ENCODE measurements around the gene HSD11B1L. TPM values are rescaled to one million over a fixed set of nuclear protein-coding genes. Genes with fewer than 3 reads are reported as not detected.
A peak's percentile ranks its signal among the peaks of the same experiment; 100 is the strongest.

Gene HSD11B1L, protein sequence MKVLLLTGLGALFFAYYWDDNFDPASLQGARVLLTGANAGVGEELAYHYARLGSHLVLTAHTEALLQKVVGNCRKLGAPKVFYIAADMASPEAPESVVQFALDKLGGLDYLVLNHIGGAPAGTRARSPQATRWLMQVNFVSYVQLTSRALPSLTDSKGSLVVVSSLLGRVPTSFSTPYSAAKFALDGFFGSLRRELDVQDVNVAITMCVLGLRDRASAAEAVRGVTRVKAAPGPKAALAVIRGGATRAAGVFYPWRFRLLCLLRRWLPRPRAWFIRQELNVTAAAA
- 10 to 100 TPM in 8 of 9 donors, 1 to 10 TPM in 1; 6.3 to 40.5 (median 14.3) TPM for total RNA-seq
- polyA plus RNA-seq = 10 to 100 TPM in 2 of 3 donors, 1 to 10 TPM in 1; 3.4 to 33.9 (median 23.7) TPM
- long read RNA-seq, donor 1, partial matches to known transcripts = 0 of 3 reads
- long read RNA-seq, donor 1, other reads (novel, unspliced or antisense) = 0 of 3 reads
- long read RNA-seq, donor 2, partial matches to known transcripts = 0 of 1 reads
- long read RNA-seq, donor 2, other reads (novel, unspliced or antisense) = 0 of 1 reads
- long read RNA-seq, donor 3, partial matches to known transcripts = 0 of 5 reads
- long read RNA-seq, donor 3, other reads (novel, unspliced or antisense) = 0 of 5 reads
- long read RNA-seq, donor 4, partial matches to known transcripts = 6 of 16 reads
- long read RNA-seq, donor 4, other reads (novel, unspliced or antisense) = 3 of 16 reads
- long read RNA-seq, donor 5, partial matches to known transcripts = 10 of 32 reads
- long read RNA-seq, donor 5, other reads (novel, unspliced or antisense) = 9 of 32 reads
- long read RNA-seq, donor 6, partial matches to known transcripts = 2 of 5 reads
- long read RNA-seq, donor 6, other reads (novel, unspliced or antisense) = 3 of 5 reads
- long read RNA-seq, donor 7, partial matches to known transcripts = 0 of 1 reads
- long read RNA-seq, donor 7, other reads (novel, unspliced or antisense) = 0 of 1 reads
- long read RNA-seq, donor 8, partial matches to known transcripts = 0 of 5 reads
- long read RNA-seq, donor 8, other reads (novel, unspliced or antisense) = 0 of 5 reads
- long read RNA-seq, donor 9, partial matches to known transcripts = 0 of 3 reads
- long read RNA-seq, donor 9, other reads (novel, unspliced or antisense) = 0 of 3 reads
- long read RNA-seq, donor 10, partial matches to known transcripts = 0 of 2 reads
- long read RNA-seq, donor 10, other reads (novel, unspliced or antisense) = 0 of 2 reads

DNA sequence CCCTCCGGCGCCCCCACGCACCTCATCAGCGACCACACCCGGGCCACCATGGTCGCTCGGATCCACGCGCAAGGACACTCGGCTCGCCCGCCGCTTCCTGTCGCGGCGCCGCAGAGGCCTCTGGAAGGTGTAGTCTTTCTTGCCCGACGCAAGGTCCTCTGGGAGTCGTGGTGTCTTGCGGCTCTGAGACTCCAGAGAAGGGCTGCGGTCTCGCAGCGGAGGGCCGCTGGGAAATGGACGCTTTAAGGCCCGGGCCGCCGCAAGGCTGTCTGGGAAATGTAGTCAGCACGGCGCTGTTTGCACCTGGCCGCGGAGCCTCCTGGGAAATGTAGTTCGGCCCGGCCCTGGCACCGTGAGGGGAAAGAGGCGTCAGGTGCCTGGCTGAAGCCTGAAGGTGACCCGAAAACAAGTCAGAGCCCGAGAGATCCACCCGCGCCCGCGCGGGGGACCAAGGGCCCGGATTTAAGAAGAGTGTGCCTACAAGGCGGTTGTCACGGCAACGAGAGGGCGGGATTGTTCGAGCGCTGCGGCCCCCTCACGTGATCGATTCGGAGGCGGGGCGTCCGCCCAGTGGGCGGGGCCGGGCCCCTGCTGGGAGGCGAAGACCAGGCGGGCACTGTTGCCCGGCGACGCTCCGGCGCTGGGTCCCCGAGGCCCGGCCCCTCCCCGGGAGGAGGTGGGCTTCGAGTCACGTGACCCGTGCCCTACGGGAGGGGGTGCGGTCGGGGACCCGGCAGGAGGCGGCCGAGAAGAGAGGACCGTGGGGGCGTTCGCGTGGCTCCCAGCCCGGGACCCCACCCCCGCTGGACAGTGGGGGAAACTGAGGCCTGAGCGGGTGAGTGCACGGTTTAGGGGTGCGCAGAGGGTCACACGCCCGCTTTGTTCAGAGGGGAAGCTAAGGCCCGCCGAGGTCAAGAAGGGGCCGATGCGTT lies at the start of gene HSD11B1L, which contains the start of gene MICOS13:
HSD11B1L (plus strand) TSS at position 591 of the 932 bp plus-strand sequence. CDS start 3,806 bp downstream, outside the sequence.
MICOS13 (minus strand) TSS at position 80 of the 932 bp plus-strand sequence; CDS start at position 50, 30 bp downstream.
- peak within 1 kb of the TSS; percentile 73 to 99 (median 92) for H3K4me3 ChIP-seq
- WGBS, 4 donors = 0 to 2% (median 1%) methylated on average over 9 to 94 of the region's 94 CpGs

GRCh38 chr19:5631567-5632240 lies 49.1 kb upstream of the HSD11B1L start:
- no peaks in the 10 kb centered on the region for H3K27me3 ChIP-seq
- no peaks in the 10 kb centered on the region for H3K9me3 ChIP-seq (replicated peaks in 1 of 3)
- H3K4me3 ChIP-seq = peak overlapping the region in 1 of 4 donors; percentile 8
- TF ChIP-seq POLR2A (IDR thresholded peaks at IDR 0.05) (no peak), CTCF (IDR thresholded peaks at IDR 0.05) (no peak)
- intact Hi-C loops (cut with DNase I) = no loop called here
- H3K27ac ChIP-seq = peak overlapping the region in 3 of 5 donors; percentile 24 to 40 (median 35)
- DNase-seq = peak in 1 of 7 donors; percentile 44
- peaks cover 0 to 23% of the 10 kb centered on the region in 2 donors for H3K36me3 ChIP-seq (replicated peaks in 1 of 2)
- peaks cover 36 to 83% of the 10 kb centered on the region in 2 donors for H3K4me1 ChIP-seq (replicated peaks in 1 of 2)
- WGBS, 4 donors = 65 to 79% (median 73%) methylated on average over 9 of the region's 9 CpGs

More for the DNA sequence above, at the start of gene HSD11B1L, which contains the start of gene MICOS13:
- Histone ChIP-seq H3K36me3 (replicated peaks in 1 of 2) (no peaks in the 10 kb centered on the region), H3K27me3 (no peaks in the 10 kb centered on the region), H3K9me3 (replicated peaks in 1 of 3) (no peaks in the 10 kb centered on the region), H3K27ac (peak within 1 kb of the TSS; percentile 63 to 90 (median 84)), H3K4me1 (replicated peaks in 1 of 2) (peaks cover 13% of the 10 kb centered on the region in 2 donors)
- TF ChIP-seq POLR2A (IDR thresholded peaks at IDR 0.05) = peak in 1 of 2 donors; percentile 50
- no peak for TF ChIP-seq CTCF (IDR thresholded peaks at IDR 0.05)
- intact Hi-C loops (cut with DNase I) = no loop called here
- DNase-seq = peak; percentile 98 to 100 (median 99)

- Histone ChIP-seq H3K4me1 (replicated peaks in 1 of 2) (peaks cover 36 to 80% of the 10 kb centered on the region in 2 donors), H3K9me3 (replicated peaks in 1 of 3) (no peaks in the 10 kb centered on the region), H3K4me3 (peak overlapping the region in 1 of 4 donors; percentile 8), H3K27ac (peak overlapping the region in 3 of 5 donors; percentile 24 to 40 (median 33)), H3K36me3 (replicated peaks in 1 of 2) (peaks cover 0 to 18% of the 10 kb centered on the region in 2 donors), H3K27me3 (no peaks in the 10 kb centered on the region)
- 71 to 82% (median 74%) methylated on average over 4 of the region's 4 CpGs for WGBS, 4 donors
- TF ChIP-seq CTCF (IDR thresholded peaks at IDR 0.05) (no peak), POLR2A (IDR thresholded peaks at IDR 0.05) (no peak)
- intact Hi-C loops (cut with DNase I) = no loop called here
- DNase-seq = no peak
Measured at GRCh38 chr19:5632241-5632612, 48.6 kb upstream of the HSD11B1L start.

Data from adrenal gland (tissue), 19 donors.